HepG2 (cell line): ENCODE data around the gene FOXN3. TPM values are rescaled to one million over a fixed set of nuclear protein-coding genes. Genes with fewer than 3 reads are reported as not detected.

Experiments used
- BRF2 ChIP-seq: sonication (generic); formaldehyde crosslinking; IDR thresholded peaks from 2 replicates; pipeline ENCODE4 v1.8.1; 2022; ENCODE audit warnings: mild to moderate bottlenecking, missing genetic modification reagents
- CC2D1A ChIP-seq: sonication (generic); formaldehyde crosslinking; IDR thresholded peaks from 2 replicates; pipeline ENCODE4 v1.8.1; 2023; ENCODE audit warnings: mild to moderate bottlenecking, missing genetic modification reagents
- CHD2 ChIP-seq: IDR thresholded peaks from 2 replicates; pipeline ENCODE4 v1.6.1; 2011; ENCODE audit warnings: low read depth, low read length, improper control_type of control experiment
- HNRNPH1 ChIP-seq: fragments of 200-400 bp; formaldehyde crosslinking; optimal IDR thresholded peaks from 2 replicates; pipeline ENCODE3; 2017; ENCODE audit warnings: mild to moderate bottlenecking, low read depth, low read length
- IKZF1 ChIP-seq: fragments of 450-650 bp; IDR thresholded peaks from 2 replicates; pipeline ENCODE4 v1.7.1; 2016
- KDM5B ChIP-seq: sonication (generic); formaldehyde crosslinking; IDR thresholded peaks from 2 replicates; pipeline ENCODE4 v1.4.0; 2020; ENCODE audit warnings: missing genetic modification reagents, mild to moderate bottlenecking, borderline replicate concordance
- NFKB2 ChIP-seq: sonication (generic); formaldehyde crosslinking; IDR thresholded peaks from 2 replicates; pipeline ENCODE4 v1.4.0; 2020; ENCODE audit warnings: missing genetic modification reagents, borderline replicate concordance
- RNF2 ChIP-seq: fragments of 450-650 bp; conservative IDR thresholded peaks from 2 replicates; pipeline ENCODE4 v1.6.1; 2016; ENCODE audit warnings: low read depth
- SIX4 ChIP-seq: sonication (generic); formaldehyde crosslinking; IDR thresholded peaks from 2 replicates; pipeline ENCODE4 v1.4.0; 2020; ENCODE audit warnings: missing genetic modification reagents
- SSRP1 ChIP-seq: IDR thresholded peaks from 2 replicates; pipeline ENCODE4 v1.6.1; 2016; ENCODE audit warnings: control low read depth
- TBX2 ChIP-seq: sonication (generic); formaldehyde crosslinking; IDR thresholded peaks from 2 replicates; pipeline ENCODE4 v1.5.0; 2020; ENCODE audit warnings: missing genetic modification reagents, mild to moderate bottlenecking, borderline replicate concordance
- ZBTB7A ChIP-seq: sonication (generic); formaldehyde crosslinking; IDR thresholded peaks from 2 replicates; pipeline ENCODE4 v1.8.0; 2022; ENCODE audit warnings: mild to moderate bottlenecking, missing genetic modification reagents
- ZBTB8A ChIP-seq: sonication (generic); formaldehyde crosslinking; IDR thresholded peaks from 2 replicates; pipeline ENCODE4 v1.4.0; 2020; ENCODE audit warnings: mild to moderate bottlenecking, low read depth, missing genetic modification reagents, borderline replicate concordance
- ZEB1 ChIP-seq: IDR thresholded peaks from 2 replicates; pipeline ENCODE4 v1.6.1; 2012; ENCODE audit warnings: mild to moderate bottlenecking, low read depth, inconsistent platforms; ENCODE audit not compliant: insufficient replicate concordance
- ZFP90 ChIP-seq: sonication (generic); formaldehyde crosslinking; IDR thresholded peaks from 2 replicates; pipeline ENCODE4 v1.8.0; 2022; ENCODE audit warnings: missing genetic modification reagents, mild to moderate bottlenecking, inconsistent platforms, borderline replicate concordance
- ZNF143 ChIP-seq: sonication (generic); formaldehyde crosslinking; IDR thresholded peaks from 2 replicates; pipeline ENCODE4 v1.4.0; 2020; ENCODE audit warnings: missing genetic modification reagents
- ZNF260 ChIP-seq: sonication (generic); formaldehyde crosslinking; IDR thresholded peaks from 2 replicates; pipeline ENCODE4 v1.4.0; 2020; ENCODE audit warnings: missing genetic modification reagents, low read depth, mild to moderate bottlenecking, borderline replicate concordance
- ZNF558 ChIP-seq: sonication (generic); formaldehyde crosslinking; IDR thresholded peaks from 2 replicates; pipeline ENCODE4 v1.9.0; 2022; ENCODE audit warnings: mild to moderate bottlenecking, missing genetic modification reagents, borderline replicate concordance
- polyA plus RNA-seq, 8 experiments: library from polyadenylated mRNA; depleted of rRNA in 3 of 8; stranded (reverse) in 7 of 8; unstranded in 1 of 8; fragments of >200 nt; fragmentation: Illumina TruSeq in 4 of 8; extraction: Trizol in 4 of 8; gene quantifications; 2 replicates each; pipeline versions ENCODE4 v1.2.1 to v1.2.3, GENCODE V29; 2011 to 2016; ENCODE audit warnings: low read depth in 4 of 8, missing spikeins in 1 of 8, mixed read lengths in 1 of 8; ENCODE audit not compliant: insufficient read depth in 1 of 8
- total RNA-seq, 5 experiments: library from RNA; depleted of rRNA; stranded (reverse); fragments of >200 nt; fragmentation: Illumina TruSeq; extraction: Trizol; gene quantifications; 2 replicates each; pipeline ENCODE4 v1.2.3, GENCODE V29; 2016; ENCODE audit warnings: low read depth in 1 of 5
- TF ChIP-seq, protein P1 (sequence below): sonication (generic); formaldehyde crosslinking; IDR thresholded peaks from 2 replicates; pipeline ENCODE4 v1.4.0; 2020; ENCODE audit warnings: missing genetic modification reagents
- TF ChIP-seq, protein P2 (sequence below): sonication (generic); formaldehyde crosslinking; conservative IDR thresholded peaks from 2 replicates; pipeline ENCODE4 v1.4.0; 2020; ENCODE audit warnings: missing genetic modification reagents
- TF ChIP-seq, protein P3 (sequence below): sonication (generic); formaldehyde crosslinking; IDR thresholded peaks from 2 replicates; pipeline ENCODE4 v1.8.0; 2022; ENCODE audit warnings: mild to moderate bottlenecking, missing genetic modification reagents, moderate library complexity

FOXN3 gene
- total and polyA plus RNA-seq, 2 of the 13 experiments (the other 11 are each of a cell fraction or from before 2014, with no cell fraction given): 32.4 to 70.2 TPM

DNA sequence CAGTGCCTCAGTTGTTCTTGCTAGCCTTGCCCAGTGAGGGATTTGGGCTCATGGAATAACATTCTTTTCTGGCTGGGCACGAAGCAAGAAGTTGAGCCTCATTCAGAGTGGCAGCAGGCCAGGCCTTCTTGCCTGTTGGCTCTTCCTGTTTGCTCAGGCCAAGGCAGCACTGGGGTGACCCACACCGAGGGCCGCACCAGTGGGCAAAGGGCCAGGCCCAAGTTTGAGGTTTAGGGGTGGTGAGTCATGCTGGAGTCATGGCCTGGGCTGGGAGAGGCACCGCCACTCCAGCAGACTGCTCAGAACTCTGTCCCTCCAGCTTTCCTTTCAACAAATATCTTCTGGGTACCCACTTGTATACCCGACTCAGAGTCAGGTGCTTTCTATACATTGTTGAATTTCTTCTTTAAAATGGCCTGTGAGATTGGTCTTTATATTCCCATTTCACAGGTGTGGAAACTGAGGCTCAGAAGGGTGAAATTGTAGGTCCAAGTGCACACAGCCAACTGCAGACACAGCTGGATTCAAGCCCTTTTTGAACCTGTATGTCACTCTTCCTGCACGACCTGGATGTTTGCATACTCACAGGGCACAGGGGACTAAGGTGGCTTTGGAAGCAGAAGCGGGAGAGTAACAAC, 279.4 kb downstream of the FOXN3 start (continued):
- TF ChIP-seq, protein P1, sequence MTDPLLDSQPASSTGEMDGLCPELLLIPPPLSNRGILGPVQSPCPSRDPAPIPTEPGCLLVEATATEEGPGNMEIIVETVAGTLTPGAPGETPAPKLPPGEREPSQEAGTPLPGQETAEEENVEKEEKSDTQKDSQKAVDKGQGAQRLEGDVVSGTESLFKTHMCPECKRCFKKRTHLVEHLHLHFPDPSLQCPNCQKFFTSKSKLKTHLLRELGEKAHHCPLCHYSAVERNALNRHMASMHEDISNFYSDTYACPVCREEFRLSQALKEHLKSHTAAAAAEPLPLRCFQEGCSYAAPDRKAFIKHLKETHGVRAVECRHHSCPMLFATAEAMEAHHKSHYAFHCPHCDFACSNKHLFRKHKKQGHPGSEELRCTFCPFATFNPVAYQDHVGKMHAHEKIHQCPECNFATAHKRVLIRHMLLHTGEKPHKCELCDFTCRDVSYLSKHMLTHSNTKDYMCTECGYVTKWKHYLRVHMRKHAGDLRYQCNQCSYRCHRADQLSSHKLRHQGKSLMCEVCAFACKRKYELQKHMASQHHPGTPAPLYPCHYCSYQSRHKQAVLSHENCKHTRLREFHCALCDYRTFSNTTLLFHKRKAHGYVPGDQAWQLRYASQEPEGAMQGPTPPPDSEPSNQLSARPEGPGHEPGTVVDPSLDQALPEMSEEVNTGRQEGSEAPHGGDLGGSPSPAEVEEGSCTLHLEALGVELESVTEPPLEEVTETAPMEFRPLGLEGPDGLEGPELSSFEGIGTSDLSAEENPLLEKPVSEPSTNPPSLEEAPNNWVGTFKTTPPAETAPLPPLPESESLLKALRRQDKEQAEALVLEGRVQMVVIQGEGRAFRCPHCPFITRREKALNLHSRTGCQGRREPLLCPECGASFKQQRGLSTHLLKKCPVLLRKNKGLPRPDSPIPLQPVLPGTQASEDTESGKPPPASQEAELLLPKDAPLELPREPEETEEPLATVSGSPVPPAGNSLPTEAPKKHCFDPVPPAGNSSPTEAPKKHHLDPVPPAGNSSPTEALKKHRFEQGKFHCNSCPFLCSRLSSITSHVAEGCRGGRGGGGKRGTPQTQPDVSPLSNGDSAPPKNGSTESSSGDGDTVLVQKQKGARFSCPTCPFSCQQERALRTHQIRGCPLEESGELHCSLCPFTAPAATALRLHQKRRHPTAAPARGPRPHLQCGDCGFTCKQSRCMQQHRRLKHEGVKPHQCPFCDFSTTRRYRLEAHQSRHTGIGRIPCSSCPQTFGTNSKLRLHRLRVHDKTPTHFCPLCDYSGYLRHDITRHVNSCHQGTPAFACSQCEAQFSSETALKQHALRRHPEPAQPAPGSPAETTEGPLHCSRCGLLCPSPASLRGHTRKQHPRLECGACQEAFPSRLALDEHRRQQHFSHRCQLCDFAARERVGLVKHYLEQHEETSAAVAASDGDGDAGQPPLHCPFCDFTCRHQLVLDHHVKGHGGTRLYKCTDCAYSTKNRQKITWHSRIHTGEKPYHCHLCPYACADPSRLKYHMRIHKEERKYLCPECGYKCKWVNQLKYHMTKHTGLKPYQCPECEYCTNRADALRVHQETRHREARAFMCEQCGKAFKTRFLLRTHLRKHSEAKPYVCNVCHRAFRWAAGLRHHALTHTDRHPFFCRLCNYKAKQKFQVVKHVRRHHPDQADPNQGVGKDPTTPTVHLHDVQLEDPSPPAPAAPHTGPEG (CRISPR knock-in tag): no peak
- TF ChIP-seq HNRNPH1: no peak
- TF ChIP-seq KDM5B: no peak
- TF ChIP-seq CC2D1A: no peak
- TF ChIP-seq, protein P2, sequence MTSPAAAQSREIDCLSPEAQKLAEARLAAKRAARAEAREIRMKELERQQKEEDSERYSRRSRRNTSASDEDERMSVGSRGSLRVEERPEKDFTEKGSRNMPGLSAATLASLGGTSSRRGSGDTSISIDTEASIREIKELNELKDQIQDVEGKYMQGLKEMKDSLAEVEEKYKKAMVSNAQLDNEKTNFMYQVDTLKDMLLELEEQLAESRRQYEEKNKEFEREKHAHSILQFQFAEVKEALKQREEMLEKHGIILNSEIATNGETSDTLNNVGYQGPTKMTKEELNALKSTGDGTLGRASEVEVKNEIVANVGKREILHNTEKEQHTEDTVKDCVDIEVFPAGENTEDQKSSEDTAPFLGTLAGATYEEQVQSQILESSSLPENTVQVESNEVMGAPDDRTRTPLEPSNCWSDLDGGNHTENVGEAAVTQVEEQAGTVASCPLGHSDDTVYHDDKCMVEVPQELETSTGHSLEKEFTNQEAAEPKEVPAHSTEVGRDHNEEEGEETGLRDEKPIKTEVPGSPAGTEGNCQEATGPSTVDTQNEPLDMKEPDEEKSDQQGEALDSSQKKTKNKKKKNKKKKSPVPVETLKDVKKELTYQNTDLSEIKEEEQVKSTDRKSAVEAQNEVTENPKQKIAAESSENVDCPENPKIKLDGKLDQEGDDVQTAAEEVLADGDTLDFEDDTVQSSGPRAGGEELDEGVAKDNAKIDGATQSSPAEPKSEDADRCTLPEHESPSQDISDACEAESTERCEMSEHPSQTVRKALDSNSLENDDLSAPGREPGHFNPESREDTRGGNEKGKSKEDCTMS (CRISPR knock-in tag): no peak
- TF ChIP-seq ZNF143: no peak
- TF ChIP-seq ZBTB7A (CRISPR knock-in tag): no peak
- no peak for TF ChIP-seq ZBTB8A (CRISPR knock-in tag)
- TF ChIP-seq BRF2: no peak
- no peak for TF ChIP-seq NFKB2
- TF ChIP-seq, protein P3, sequence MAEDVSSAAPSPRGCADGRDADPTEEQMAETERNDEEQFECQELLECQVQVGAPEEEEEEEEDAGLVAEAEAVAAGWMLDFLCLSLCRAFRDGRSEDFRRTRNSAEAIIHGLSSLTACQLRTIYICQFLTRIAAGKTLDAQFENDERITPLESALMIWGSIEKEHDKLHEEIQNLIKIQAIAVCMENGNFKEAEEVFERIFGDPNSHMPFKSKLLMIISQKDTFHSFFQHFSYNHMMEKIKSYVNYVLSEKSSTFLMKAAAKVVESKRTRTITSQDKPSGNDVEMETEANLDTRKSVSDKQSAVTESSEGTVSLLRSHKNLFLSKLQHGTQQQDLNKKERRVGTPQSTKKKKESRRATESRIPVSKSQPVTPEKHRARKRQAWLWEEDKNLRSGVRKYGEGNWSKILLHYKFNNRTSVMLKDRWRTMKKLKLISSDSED (CRISPR knock-in tag): no peak
- TF ChIP-seq TBX2: no peak
- TF ChIP-seq SIX4: no peak
- TF ChIP-seq ZNF558 (CRISPR knock-in tag): no peak
- TF ChIP-seq ZNF260 (CRISPR knock-in tag): no peak
- TF ChIP-seq ZEB1: no peak
- no peak for TF ChIP-seq SSRP1 (CRISPR knock-in tag)
- no peak for TF ChIP-seq IKZF1
- TF ChIP-seq RNF2: no peak
- no peak for TF ChIP-seq ZFP90
- TF ChIP-seq CHD2: no peak
